HG02943 (cell line): Measurements from ENCODE around the gene CD200.

Source experiments
- ATAC-seq: cut with Tn5 transposase; IDR thresholded peaks from one replicate; pipeline ENCODE4 v1.9.1; 2021; ENCODE audit warnings: mild to moderate bottlenecking, low read depth, moderate library complexity; ENCODE audit not compliant: unreplicated experiment

CD200 gene

GRCh38 chr3:112333002-112333380 is at the start of gene CD200:
CD200 (plus strand) TSS chr3:112333156; CDS start chr3:112333213, 57 bp downstream.
- peak; percentile 70 for ATAC-seq

GRCh38 chr3:112289011-112289410 is 43.9 kb upstream of the CD200 start:
- ATAC-seq: no peak

GRCh38 chr3:112293368-112294321 is 39.3 kb upstream of the CD200 start, which contains the start of gene SLC9C1:
SLC9C1 (minus strand) TSS chr3:112294216; CDS start chr3:112286791, 7,425 bp downstream.
- peak; percentile 51 for ATAC-seq

- no peak for ATAC-seq
These were observed 35.2 kb upstream of the CD200 start for GRCh38 chr3:112297714-112298113.

- ATAC-seq: no peak
These were observed 34.2 kb upstream of the CD200 start for GRCh38 chr3:112298781-112299180.

GRCh38 chr3:112302150-112302830 is 30.7 kb upstream of the CD200 start:
- ATAC-seq: no peak

- ATAC-seq: no peak
These were observed 29.8 kb upstream of the CD200 start for GRCh38 chr3:112302881-112303763.

- no peak for ATAC-seq
These were observed 29.1 kb upstream of the CD200 start for GRCh38 chr3:112303764-112304325.

- no peak for ATAC-seq
These were observed 28.3 kb upstream of the CD200 start for GRCh38 chr3:112304611-112305010.

GRCh38 chr3:112306825-112307224 is 26.1 kb upstream of the CD200 start:
- ATAC-seq: no peak

GRCh38 chr3:112307557-112307956 is 25.4 kb upstream of the CD200 start:
- ATAC-seq: no peak

- no peak for ATAC-seq
These were observed 24.6 kb upstream of the CD200 start for GRCh38 chr3:112308151-112308911.

GRCh38 chr3:112314649-112315048 is 18.3 kb upstream of the CD200 start:
- no peak for ATAC-seq

GRCh38 chr3:112315791-112316190 is 17.2 kb upstream of the CD200 start:
- ATAC-seq: no peak

- ATAC-seq: no peak
These were observed 13.3 kb upstream of the CD200 start for GRCh38 chr3:112319516-112320276.

GRCh38 chr3:112320691-112321090 is 12.3 kb upstream of the CD200 start:
- no peak for ATAC-seq

- ATAC-seq: no peak
These were observed 10.9 kb upstream of the CD200 start for GRCh38 chr3:112321867-112322652.

GRCh38 chr3:112327371-112327951 is 5.5 kb upstream of the CD200 start:
- ATAC-seq: peak; percentile 87
